GM18526 (cell line): Measurements from ENCODE around the gene SETD2.

ENCODE experiments used
- POLR2A ChIP-seq: IDR thresholded peaks from 3 replicates; pipeline ENCODE4 v1.6.1; 2011; ENCODE audit not compliant: insufficient read length; ENCODE audit errors: extremely low read depth

The SETD2 gene

GRCh38 chr3:46987743-46988401 is 176.0 kb downstream of the SETD2 start:
- TF ChIP-seq POLR2A: peak; percentile 47

GRCh38 chr3:46987319-46987742 is 176.6 kb downstream of the SETD2 start:
- TF ChIP-seq POLR2A: no peak

GRCh38 chr3:46986782-46987310 is 177.1 kb downstream of the SETD2 start:
- no peak for TF ChIP-seq POLR2A

GRCh38 chr3:46986055-46986730 is 177.7 kb downstream of the SETD2 start:
- no peak for TF ChIP-seq POLR2A

GRCh38 chr3:46985588-46985987 is 178.3 kb downstream of the SETD2 start:
- TF ChIP-seq POLR2A: no peak

GRCh38 chr3:46984591-46985459 is 179.1 kb downstream of the SETD2 start:
- TF ChIP-seq POLR2A: no peak

GRCh38 chr3:46982546-46982945 is 181.4 kb downstream of the SETD2 start:
- TF ChIP-seq POLR2A: no peak

- no peak for TF ChIP-seq POLR2A
These were observed 181.9 kb downstream of the SETD2 start for GRCh38 chr3:46981932-46982471.

GRCh38 chr3:46979958-46980497 is 183.9 kb downstream of the SETD2 start:
- no peak for TF ChIP-seq POLR2A

- peak; percentile 39 for TF ChIP-seq POLR2A
These were observed 184.6 kb downstream of the SETD2 start, which contains the start of gene NBEAL2 for GRCh38 chr3:46978985-46979944. Gene NBEAL2 (plus strand): TSS chr3:46979666. CDS start chr3:46979862, 196 bp downstream.

- TF ChIP-seq POLR2A: no peak
These were observed 185.5 kb downstream of the SETD2 start for GRCh38 chr3:46978381-46978780.

GRCh38 chr3:46977811-46978195 is 186.1 kb downstream of the SETD2 start:
- TF ChIP-seq POLR2A: no peak

- TF ChIP-seq POLR2A: peak; percentile 76
These were observed 187.4 kb downstream of the SETD2 start, which contains the start of gene CCDC12 for GRCh38 chr3:46976326-46977190. Gene CCDC12 (minus strand): TSS chr3:46976745. CDS start chr3:46976732, 13 bp downstream.
